ENCODE data around the gene KCNH2.
A peak's percentile ranks its signal among the peaks of the same experiment; 100 is the strongest.

Gene KCNH2

GRCh38 chr7:150968056-150968733, 9.9 kb downstream of the KCNH2 start:
- ChIA-PET POLR2A (no interaction called here), CTCF (interaction anchor here (1.1 to 1.6 kb wide), 6 partner anchors 12 to 156 kb away, joined by 3 to 8 read pairs (median 4); no protein-coding TSS in a partner anchor)
- TF ChIP-seq, protein P1, sequence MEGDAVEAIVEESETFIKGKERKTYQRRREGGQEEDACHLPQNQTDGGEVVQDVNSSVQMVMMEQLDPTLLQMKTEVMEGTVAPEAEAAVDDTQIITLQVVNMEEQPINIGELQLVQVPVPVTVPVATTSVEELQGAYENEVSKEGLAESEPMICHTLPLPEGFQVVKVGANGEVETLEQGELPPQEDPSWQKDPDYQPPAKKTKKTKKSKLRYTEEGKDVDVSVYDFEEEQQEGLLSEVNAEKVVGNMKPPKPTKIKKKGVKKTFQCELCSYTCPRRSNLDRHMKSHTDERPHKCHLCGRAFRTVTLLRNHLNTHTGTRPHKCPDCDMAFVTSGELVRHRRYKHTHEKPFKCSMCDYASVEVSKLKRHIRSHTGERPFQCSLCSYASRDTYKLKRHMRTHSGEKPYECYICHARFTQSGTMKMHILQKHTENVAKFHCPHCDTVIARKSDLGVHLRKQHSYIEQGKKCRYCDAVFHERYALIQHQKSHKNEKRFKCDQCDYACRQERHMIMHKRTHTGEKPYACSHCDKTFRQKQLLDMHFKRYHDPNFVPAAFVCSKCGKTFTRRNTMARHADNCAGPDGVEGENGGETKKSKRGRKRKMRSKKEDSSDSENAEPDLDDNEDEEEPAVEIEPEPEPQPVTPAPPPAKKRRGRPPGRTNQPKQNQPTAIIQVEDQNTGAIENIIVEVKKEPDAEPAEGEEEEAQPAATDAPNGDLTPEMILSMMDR (IDR thresholded peaks at IDR 0.05; ENCODE audit: control extremely low read depth, extremely low read depth, low read depth, missing control alignments): no peak
- no peak for DNase-seq (ENCODE audit: extremely low spot score)

DNA sequence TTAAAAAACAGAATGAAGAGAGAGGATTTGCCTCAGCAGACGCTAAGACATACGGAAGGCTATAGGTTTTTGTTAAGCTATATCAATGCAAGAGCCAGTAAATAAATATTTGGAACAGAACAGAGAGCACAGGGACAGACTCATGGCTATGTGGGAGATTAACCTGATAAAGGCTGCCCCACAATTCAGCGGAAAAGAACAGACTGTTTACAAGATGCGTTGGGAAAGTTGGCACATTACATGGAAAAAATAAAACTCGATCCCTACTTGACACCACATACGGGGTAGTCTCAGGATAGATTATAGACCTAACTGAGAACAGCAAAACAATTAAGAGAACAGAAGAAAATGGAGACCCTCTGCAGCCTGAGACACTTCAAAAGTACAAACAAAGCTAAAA, 10.8 kb downstream of the KCNH2 start:
- TF ChIP-seq, protein P1 (IDR thresholded peaks at IDR 0.05; ENCODE audit: control extremely low read depth, extremely low read depth, low read depth, missing control alignments): no peak
- POLR2A ChIA-PET: no interaction called here
- CTCF ChIA-PET: interaction anchor here (1.3 to 1.6 kb wide), 3 partner anchors 19 to 157 kb away, joined by 3 to 8 read pairs (median 4); no protein-coding TSS in a partner anchor
- DNase-seq (ENCODE audit: extremely low spot score): no peak

- ChIA-PET POLR2A (no interaction called here), CTCF (interaction anchor here (1.3 to 2.1 kb wide), 4 partner anchors 9 to 28 kb away, joined by 5 to 10 read pairs (median 6); no protein-coding TSS in a partner anchor)
- TF ChIP-seq, protein P1 (IDR thresholded peaks at IDR 0.05; ENCODE audit: control extremely low read depth, extremely low read depth, low read depth, missing control alignments): peak; percentile 15
- DNase-seq (ENCODE audit: extremely low spot score): no peak
Measured at GRCh38 chr7:150966002-150966401, 12.1 kb downstream of the KCNH2 start.

DNA sequence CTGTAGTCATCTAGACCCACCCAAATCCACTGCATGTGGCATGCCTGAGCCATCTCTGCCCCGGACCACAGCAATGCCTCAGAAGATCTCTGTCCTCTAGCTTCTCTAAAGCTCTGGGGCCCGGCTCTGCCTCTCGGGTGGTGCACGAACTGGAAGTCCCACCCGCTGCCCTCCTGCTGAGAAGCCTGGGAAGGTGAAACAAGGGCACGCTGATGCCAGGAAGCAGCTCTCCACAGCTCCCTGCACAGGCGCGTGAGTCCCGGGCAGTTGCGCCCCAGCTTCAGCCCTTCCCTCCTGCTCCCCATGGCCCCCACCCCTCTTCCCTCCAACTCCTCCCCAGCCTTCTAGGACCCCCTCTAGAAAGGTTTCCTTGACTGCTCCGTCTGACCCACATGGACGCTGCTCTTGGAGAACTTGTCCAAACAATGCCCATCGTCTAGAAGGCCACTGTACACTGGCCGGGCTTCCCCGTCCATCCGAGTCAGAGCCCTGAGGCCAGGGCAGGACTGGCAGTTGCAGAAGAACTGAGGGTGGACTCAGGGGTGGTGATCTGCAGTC, 12.8 kb downstream of the KCNH2 start:
- ChIA-PET POLR2A (no interaction called here), CTCF (interaction anchor here (1.3 to 4.1 kb wide), 5 partner anchors 9 to 146 kb away, joined by 5 to 32 read pairs (median 6); no protein-coding TSS in a partner anchor)
- TF ChIP-seq, protein P1 (IDR thresholded peaks at IDR 0.05; ENCODE audit: control extremely low read depth, extremely low read depth, low read depth, missing control alignments): no peak
- no peak for DNase-seq (ENCODE audit: extremely low spot score)

- POLR2A ChIA-PET: no interaction called here
- TF ChIP-seq, protein P1 (IDR thresholded peaks at IDR 0.05; ENCODE audit: control extremely low read depth, extremely low read depth, low read depth, missing control alignments): no peak
- DNase-seq (ENCODE audit: extremely low spot score): no peak
- CTCF ChIA-PET: interaction anchor here (1.3 to 4.4 kb wide), 7 partner anchors 10 to 146 kb away, joined by 5 to 53 read pairs (median 10); no protein-coding TSS in a partner anchor
Measured at GRCh38 chr7:150964593-150965111, 13.5 kb downstream of the KCNH2 start.

GRCh38 chr7:150963707-150964559, 14.2 kb downstream of the KCNH2 start:
- ChIA-PET CTCF (interaction anchor here (1.0 to 4.4 kb wide), 12 partner anchors 11 to 213 kb away, joined by 3 to 53 read pairs (median 12); no protein-coding TSS in a partner anchor), POLR2A (no interaction called here)
- DNase-seq (ENCODE audit: extremely low spot score): no peak
- TF ChIP-seq, protein P1 (IDR thresholded peaks at IDR 0.05; ENCODE audit: control extremely low read depth, extremely low read depth, low read depth, missing control alignments): no peak

All from GM10248 (cell line).